Measurements from ENCODE around the gene CCDC188.

The CCDC188 gene

DNA sequence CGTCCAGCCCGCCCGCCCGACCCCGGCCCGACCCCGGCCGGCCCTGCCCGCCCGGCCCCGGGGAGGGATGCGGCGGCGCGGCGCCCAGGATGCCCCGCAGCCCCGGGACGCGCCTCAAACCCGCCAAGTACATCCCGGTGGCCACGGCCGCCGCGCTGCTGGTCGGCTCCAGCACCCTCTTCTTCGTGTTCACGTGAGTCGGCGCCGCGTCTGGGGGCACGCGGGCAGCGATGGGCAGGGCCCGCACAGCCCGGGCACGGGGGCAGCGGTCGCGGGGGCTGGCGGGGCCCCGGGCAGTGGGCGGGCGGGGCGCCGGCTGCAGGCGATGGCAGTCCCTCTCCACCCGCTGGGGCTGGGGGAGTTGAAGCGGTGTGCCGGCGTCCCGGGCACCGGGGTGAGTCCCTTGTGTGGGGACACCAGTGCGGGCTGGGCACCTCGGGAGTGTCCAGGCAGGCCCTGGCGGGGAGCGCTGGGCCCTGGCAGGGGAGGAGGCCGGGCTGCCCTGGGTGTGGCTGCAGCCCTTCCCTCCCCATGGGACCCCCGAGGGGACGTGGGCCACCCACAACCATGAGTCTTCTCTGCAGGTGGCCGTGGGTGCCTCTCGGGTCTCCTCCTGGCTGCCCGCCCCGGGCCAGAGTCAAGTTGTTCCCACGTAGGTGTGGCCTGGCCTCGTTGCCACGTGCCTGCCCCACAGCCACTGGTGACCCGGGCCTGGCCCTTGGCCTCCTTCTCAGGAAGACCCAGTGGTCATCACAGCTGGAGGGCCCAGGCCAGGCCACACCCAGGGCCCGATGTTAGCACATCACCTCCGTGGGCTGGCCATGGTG, 18.8 kb downstream of the CCDC188 start:
- no peak for DNase-seq

DNA sequence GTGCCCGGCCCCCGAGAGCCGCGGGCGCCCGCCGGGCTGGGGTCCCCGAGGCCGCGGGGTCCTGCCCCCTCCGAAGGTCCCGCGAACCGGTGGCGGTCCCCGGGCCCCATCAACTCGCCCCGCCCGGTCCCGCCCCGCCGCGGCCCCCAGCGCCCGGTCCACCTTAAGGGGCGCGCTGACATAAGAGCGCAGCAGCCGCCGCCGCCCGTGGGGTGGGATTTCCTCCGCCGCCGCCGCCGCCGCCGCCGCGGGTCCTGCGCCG, 19.3 kb downstream of the CCDC188 start, which contains the start of gene ZDHHC8:
Gene ZDHHC8, plus strand, starts transcription at position 208 of the 262 bp plus-strand sequence. CDS start 144 bp downstream, outside the sequence.
- peak; percentile 33 for DNase-seq

DNA sequence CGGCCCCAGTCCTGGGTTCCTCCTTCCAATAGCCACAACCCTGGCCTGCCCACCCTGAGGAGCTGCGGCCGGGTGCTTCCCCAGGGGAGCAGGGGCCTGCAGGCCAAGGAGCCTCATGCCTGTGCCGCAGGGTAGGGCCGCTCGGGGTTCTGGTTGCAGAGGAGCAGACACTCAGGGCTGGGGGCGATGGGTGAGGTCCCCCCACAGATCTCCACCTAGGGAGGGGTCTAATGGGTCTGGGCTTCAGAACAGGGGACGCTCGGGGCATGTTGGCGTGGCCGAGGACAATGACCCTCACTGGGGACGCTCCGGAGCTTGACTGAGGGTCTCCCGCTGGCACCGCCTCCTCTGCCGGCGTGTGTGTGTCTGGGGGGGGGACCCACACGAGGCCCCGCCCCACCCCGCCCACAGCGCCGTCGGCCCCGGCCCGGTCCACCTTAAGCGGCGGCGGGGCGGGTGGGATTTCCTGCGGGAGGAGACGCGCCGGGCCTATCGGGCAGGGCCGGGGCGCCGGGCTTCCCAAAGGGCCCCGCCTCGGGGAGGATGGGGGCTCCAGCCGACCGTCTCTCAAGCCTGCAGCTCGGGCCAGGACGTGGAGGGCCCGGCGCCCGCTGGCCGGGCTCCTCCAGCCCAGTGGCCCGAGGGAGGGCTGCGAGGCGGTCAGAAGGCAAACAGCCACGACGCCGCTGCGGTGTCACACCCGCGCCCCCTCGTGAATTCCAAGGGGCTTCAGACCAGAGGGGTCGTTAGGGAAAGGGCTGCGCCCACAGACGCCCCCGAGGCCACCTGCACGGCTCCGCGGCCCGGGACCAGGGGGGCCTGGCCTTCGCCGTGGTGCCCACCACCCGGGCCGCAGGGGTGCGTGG, 19.9 kb downstream of the CCDC188 start:
- peak; percentile 72 for DNase-seq

DNA sequence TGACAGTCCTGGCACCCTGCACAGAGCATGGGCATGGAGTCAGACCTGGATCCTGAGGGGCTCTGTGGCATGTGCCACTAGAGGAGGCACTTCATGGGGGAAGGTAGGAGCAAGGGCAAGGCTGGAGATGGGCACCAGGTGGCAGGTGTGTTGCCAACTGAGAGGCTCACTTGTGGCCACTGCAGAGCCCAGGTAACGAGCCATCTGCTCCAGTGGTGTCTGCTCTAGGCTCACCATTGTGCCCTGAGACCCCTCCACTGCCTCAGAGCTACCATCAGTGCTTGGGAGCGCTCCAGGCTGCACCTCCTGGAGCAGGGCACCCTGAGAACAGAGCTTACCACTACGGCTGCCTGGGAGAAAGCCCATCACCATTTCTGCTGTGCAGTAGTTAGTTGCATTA, 20.5 kb downstream of the CCDC188 start:
- no peak for DNase-seq

DNA sequence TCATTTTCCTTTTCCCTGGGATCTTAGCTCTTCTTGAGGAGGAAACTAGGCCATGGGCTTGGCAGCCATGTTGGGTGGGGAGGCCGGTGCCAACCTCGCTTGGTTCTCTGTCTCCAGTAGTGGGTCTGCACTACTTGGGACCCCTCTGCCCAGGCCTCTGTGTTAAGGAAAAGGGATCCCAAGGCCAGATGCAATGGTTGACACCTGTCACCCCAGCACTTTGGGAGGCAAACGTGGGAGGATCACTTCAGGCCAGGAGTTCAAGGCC, 21.2 kb downstream of the CCDC188 start:
- no peak for DNase-seq

DNA sequence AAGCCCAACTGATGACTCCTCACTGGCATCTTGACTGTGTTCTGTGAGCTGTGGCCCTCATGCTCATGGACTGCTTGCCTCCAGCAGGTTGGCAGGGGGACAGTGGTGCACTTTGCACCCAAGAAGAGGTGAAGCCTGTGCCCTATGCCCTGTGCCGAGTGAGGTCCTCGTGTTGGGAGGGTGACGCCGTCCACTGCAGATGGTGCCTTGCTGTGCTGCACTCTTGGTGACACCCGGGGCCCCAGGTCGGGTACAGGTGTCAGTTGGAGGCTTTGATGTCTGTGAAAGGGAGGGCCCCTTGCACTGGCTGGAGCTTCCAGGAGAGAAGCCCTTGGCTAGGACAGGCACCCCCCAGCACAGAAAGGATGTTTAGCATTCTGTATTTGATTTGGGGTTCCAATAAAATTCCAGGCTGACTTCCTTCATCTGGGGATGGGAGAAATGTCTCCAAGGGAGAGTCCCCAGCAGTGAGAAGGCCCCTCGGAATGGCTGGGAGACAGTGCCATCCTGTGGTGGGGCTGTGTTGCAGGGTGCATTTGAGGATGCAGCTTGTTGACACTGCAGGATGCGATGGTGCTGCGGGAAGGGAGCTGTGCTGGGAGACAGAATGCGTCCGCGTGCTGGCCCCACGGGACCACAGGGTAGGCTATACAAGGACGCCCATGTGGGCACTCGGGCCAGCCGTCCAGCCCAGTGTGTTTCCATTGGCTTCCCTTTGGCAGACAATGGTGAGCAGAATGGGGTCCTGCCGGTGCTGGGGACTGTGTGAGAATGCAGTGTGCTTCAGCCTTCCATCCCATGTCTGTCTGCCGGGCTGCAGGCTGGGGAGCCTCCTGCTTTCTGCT, 21.7 kb downstream of the CCDC188 start:
- peak; percentile 34 for DNase-seq

DNA sequence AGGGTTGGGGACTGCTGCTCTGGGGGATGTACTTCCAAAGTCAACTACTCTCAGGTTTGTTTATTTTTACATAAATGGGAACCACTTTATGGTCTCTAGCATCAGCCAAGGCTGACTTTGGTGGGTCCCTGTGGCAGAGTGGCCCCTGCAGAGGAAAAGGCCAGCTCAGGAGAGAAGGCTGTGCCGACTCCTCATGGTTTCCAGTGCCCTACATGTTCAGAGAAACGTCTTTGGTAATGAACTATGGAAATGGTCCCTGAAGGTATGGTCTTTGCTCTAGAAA, 22.3 kb downstream of the CCDC188 start:
- no peak for DNase-seq

DNA sequence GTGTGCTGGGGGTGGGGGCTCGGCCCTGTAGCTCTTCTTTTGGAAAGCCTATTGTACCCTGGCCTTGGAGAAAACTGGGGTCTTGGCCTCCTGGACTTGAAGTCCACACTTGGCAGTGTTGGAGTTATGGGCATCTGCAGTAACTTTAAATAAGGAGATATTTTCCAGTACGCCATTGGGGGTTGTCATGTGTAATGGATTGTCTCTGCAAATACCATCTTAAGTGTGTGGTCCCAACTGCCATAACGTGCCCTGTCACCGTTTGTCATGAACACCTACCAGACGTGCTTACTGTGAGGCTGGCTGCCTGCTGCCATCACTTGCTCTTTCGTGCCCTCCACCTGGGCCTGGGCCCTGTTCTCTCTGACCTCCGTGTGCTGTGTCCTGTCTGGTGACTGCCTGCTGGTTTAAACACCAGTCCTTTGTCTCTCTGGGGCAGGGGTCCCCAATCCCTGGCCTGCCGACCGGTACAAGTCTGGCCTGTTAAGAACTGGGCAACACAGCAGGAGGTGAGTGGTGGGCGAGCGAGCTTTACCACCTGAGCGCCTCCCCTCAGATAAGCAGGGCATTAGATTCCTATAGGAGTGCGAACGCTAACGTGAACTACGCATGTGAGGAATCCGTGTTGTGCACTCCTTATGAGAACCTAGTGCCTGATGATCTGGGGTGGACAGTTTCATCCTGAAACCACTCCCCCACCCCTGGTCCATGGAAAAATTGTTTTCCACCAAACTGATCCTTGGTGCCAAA, 22.8 kb downstream of the CCDC188 start:
- no peak for DNase-seq

DNA sequence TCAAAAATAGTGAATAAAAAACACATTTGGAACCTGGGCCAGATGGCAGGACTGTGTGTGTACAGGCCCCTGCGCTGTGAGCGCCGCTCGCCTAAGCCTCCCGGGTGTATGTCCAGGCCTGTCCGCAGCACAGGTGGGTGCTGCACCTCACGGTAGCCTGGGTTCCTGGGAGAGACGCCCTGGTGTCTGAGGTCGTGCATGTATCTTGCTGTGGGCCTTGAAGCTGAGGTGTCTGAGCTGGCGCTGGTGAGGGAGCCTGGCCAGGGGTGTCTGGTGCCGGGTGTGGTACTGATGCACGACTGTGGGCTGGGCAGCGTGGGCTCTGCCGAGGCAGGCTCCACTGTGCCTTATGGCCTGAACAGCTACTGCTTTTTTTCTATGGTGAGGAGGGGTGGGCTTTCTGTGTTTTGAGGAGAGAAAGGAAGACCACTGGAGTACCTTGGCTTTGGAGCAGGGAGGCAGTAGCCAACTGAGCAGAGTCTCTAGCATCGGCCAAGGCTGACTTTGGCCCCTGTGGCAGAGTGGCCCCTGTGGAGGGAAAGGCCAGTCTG, 23.5 kb downstream of the CCDC188 start:
- DNase-seq, result no peak

DNA sequence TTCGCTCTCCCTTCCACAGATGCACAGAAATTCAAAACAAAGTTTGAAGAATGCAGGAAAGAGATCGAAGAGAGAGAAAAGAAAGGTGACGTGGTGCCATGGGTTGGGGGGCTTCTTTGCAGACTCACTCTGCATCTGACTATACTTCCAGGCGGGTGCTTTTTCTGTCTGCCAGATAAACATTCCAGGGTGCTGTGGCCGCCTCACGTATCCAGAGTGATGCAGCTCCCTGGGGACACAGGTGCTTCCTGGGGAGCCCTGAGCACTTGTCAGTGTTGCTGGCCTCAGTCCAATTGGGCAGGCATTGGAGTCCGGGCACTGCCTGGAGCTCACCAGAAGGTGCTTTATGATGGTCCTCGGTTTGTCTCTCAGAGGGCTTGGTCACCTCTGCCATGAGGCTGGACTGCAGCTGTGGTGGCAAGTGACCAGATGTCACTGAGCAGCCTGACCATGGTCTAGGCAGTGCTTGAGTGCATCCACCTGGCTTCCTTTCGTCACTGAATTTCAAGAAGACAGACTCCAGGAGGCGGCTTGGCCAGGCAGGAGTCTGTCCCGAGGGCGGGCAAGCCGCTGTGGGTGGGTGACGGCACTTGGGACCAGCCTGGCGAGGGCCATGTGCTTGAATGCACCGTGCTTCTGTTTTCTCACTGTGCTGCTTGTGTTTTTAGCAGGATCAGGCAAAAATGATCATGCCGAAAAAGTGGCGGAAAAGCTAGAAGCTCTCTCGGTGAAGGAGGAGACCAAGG, 24.4 kb downstream of the CCDC188 start:
- no peak for DNase-seq

DNA sequence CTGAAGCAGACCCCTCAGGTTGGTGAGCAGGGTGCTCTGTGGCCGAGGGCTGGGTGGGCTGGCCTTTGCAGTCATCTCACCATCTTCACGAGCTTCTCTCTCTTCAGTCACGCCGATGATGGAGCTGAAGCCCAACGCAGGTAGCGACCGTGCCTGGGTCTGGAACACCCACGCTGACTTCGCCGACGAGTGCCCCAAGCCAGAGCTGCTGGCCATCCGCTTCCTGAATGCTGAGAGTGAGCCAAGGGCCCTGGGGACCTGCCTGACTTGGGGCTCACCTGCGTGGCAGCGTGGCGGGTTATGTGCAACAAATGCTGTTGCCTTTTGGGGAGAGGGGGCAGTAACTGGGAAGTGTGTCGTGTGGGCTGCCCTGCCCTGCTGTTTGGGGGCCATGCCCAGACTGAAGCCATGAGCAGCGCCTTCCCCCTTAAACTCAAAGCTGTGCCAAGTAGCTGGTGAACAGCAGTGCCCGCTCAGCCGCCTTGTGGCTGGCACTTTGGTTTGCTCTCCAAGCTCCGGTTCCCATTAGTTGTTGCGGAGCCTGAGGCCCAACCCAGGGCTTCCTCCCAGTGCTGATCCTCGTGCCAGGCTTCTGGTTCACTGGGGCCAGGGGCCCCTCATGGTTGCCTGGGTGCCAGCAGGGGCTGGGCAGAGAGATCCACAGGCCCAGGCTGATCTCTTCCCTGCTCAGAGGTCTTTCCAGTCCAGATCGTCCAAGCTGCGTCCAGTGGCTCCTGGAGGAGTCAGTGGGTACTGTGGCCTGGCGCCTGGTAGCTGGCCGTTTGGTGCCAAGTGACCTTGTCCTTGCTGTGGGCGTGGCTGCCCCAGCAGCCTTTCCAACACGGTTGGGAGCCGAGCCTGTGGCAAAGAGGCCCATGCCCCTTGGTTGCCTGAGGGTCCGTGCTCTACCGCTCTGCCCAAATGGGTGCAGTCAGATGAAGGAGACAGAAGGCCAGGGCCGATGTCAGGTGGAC, 25.4 kb downstream of the CCDC188 start:
- DNase-seq, result no peak

DNA sequence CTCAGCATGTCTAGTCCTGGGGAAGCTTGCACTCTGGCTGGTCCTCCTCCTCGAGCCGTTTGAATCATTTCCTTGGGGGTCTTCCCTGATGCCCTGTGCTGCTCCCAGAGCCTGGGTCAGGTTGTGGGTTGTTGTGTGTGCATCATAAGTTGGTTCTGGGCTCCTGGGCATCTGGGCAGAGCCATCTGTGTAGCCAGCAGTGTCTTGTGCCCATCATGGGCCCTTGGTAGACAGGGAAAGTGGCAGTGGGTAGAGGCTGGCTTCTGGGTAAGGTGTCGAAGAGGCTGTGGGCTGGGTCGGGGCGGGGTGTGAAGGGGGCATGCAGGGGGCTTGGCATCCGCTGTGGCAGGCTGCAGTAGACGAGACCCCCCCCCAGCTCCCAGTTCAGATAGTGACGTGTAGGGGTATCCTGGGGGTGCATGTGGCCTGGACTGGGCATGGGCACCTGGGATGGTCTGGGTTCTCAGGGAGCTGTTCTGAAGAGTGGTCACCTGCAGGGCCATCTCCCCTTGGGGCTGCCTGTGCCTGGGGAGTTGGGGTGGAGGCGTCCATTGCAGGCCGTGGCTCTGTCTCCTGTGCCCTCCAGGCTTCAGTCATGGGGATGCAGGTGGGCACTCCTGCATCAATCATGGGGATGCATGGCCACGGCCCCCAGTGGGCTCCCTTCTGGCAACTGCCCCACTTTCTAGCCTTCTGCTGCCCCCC, 26.6 kb downstream of the CCDC188 start:
- DNase-seq, result no peak

DNA sequence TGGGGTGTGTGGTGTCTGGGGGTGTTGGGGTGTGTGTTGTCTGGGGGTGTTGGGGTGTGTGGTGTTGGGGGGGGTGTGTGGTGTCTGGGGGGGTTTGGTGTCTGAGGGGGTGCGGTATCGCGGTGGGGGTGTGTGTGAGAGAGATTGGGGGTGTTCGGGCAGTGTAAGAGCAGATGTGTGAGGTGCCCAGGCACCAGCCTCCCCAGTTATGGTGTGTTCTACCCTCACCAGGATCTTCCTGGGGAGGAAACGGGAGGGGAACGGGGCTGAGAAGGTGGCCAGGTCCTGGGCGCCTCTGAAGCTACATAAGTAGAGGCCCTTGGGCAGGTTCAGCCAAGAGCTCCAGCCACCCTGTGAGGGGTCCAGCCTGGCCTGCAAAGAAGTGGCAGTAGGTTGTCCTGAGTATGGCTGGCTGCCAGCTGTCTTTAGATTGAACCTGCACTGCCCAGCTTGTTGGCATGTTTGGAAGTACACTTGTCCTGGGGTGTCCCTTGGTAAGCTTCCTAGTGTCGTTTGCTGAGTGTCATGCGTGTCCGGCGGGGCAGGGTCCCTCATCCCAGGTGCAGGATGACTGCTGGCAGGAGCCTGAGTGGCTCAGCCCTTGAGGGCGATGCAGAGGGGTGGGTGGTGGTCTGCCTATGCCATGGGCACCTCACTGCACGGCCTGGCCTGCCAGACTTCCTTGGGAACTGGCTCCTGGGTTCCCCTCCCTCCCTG, 27.3 kb downstream of the CCDC188 start:
- no peak for DNase-seq

DNA sequence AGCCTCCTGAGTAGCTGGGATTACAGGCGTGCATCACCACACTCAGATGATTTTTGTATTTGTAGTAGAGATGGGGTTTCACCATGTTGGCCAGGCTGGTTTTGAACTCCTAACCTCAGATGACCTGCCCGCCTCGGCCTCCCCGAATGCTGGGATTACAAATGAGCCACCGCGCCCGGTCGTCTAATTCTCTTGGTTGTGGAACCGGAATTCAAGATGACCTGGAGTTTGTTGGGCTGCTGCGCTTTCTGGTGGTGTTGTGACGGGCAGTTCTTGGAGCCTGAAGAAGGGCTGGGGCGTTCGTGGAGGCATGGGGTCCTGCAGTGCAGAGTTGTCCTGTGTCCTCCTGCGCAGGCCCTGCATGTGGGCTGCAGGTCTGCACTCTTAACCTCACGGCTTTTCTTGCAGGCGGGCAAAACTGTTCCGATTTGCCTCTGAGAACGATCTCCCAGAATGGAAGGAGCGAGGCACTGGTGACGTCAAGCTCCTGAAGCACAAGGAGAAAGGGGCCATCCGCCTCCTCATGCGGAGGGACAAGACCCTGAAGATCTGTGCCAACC, 28.9 kb downstream of the CCDC188 start:
- no peak for DNase-seq

DNA sequence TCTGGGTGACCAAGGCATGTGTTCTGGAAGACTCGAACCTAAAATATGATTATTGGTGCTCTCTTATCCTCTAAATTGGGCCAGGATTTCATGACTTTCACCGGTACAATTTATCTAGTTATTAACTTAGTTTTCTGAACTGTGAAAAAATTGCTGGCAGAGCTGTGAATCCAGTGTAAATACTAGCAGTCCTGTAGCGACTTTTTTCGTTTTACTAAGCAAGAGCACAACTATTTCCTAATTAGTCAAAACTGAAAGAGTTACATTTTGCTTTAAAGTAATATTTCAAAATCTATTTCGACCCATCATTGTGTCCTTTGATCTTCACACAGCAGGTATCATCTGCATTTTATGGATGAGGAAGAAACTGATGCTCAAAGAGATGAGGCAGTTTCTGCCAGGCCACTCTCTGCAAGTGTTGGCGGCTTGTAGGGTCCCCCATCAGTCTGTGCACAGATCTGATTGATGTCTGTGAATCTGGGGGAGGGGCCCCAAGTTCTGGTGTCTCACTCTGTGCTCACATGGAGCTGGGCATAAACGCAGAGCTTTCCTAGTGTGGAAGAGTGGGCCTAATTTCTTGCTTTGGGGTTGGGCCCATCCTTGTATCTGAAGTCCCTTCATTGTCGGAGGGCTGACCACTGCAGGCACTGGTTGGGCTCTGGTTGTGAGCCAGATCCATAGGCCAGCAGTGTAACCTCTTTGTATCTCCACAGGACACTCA, 32.4 kb downstream of the CCDC188 start:
- no peak for DNase-seq

DNA sequence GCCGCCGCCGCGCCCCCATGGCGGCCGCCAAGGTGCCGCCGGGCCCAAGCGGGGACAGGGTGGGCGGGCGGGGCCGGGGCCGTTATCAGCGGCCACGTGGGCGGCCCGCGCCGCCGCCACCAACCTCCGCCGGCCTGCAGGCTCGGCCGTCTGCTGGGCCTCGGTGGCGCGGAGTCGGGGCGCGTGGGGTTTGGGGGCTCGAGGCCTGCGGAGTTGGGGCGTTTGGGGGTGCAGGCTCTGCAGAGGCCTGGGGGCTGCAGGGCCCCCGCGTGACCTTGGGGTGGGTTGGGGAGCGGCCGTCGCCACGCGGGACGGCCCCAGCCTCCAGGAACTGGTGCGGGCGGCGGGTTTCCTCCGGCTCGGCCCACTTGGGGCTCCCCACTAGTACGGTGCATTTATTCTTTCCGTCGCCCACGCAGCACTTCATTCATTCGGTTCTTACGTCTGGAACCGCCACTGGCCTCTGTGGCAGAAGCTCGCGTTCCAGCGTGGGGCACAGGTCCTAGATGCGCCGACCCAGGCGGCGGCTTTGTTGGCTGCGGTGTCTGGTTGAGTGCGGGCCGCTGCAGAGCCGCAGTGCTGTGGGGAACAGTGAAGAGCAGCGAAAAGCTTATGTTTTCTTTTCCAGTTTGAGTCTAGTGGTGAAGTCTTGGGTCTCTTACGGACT, 33.1 kb downstream of the CCDC188 start:
- peak; percentile 70 for DNase-seq

DNA sequence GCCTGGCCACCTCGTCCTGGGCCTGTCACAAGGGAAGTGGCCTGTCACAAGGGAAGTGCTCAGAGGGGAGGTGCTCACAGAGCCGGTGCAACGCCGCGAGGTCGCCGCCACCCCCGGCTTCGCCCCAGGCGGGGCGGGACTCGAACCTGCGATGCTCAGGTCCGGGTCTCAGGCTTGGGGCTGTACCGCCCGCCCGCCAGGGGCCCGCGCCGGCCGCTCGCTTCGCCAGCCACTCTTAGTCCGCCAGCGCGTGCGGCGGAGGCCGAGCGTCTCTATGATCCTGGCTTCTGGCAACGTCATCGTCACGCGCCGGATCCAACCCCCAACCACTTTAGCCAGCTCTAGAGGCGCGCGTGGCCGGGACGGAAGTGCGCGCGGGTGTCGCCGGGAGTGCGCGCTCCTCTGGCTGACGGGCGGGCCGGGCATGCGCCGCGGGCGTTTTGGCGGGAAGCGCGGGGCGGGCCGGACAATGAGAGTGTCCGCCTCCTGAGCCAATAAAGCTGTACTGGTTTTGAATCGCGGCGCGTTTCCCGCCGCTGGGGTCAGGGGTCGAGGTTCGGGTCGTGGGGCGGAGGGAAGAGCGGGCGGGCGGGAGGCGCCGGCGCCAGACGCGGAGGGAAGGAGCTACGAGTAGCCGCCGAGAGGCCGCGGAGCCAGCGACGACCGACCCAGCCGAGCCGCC, 33.8 kb downstream of the CCDC188 start, which contains the start of gene TRMT2A:
Gene TRMT2A, minus strand, starts transcription at position 276 of the 682 bp plus-strand sequence. CDS start 320 bp downstream, outside the sequence.
- DNase-seq, result peak; percentile 94
